ENCODE measurements around the gene TENT4A.

DNA sequence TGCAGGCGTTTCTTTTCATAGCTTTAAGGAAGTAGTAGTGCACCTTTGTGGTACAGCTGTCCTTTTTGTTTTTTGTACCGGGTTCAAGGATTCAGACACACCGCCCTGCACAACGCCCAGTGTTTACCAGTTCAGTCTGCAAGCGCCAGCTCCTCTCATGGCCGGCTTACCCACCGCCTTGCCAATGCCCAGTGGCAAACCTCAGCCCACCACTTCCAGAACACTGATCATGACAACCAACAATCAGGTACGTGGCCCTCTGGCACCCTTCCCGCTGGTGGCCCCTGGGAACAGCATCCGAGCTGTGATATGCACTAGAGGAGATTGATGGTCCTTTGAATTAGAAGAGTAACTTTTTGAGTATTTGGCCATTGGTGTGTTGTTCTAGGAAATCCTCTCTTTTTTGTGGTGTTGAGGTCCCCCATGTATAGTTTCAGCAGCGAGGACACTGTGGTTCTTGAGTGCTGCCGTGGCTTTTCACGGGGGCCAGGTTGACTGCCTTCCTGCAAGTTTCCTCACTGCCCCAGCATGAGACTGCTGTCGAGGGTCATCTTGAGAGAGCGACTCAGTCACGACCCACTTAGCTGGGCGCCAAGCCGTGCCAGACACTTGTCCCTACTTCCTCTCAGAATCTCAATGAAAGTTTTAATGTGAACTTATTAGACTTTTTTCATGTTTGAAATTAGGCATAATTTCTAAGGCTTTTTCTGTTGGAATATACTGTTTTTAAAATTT lies 37.9 kb downstream of the TENT4A start:
- TF ChIP-seq CTCF (conservative IDR thresholded peaks at IDR 0.05; ENCODE audit: low read depth, low read length) (no peak), EZH2 (IDR thresholded peaks at IDR 0.05; ENCODE audit: low read length, unreplicated experiment) (no peak), EZH2phosphoT487 (IDR thresholded peaks at IDR 0.05; ENCODE audit: borderline replicate concordance, low read length) (no peak)

Measured in PC-3 (cell line).